Lower leg skin (tissue), 4 donors: ENCODE data around the gene S100A2. TPM values are rescaled to one million over a fixed set of nuclear protein-coding genes. Genes with fewer than 3 reads are reported as not detected.

Experiments
- DNase-seq, 2 donors: peaks; one replicate each; pipeline ENCODE4 v3.0.0-alpha.2; 2019; ENCODE audit warnings: low spot score in 2 of 2
- H3K4me3 ChIP-seq: fragments of 200-600 bp; sonication (generic); 2 replicates; pipeline ENCODE4 v1.5.1; 2017; ENCODE audit warnings: mild to moderate bottlenecking, low read depth; ENCODE audit not compliant: poor library complexity, severe bottlenecking
- POLR2A ChIP-seq, 2 donors: fragments of 450-650 bp; IDR thresholded peaks; one replicate each; pipeline ENCODE4 v1.6.1; 2016 to 2017; ENCODE audit warnings: antibody characterized with exemption in 2 of 2, mild to moderate bottlenecking in 1 of 2, moderate library complexity in 1 of 2
- WGBS, 2 donors: methylation state at CpG; one replicate each; pipeline ENCODE4 v1.1.5; 2018; 5-methylcytosine and 5-hydroxymethylcytosine counted together
- intact Hi-C: fragments of 100-400 bp; cut with DNase I; formaldehyde crosslinking; loops from one replicate; pipeline ENCODE4 v1.15.0; 2023; ENCODE audit warnings: low total_unique reads
- total RNA-seq, 4 donors: library from RNA; depleted of rRNA; stranded (reverse); fragments of >200 nt; gene quantifications; one replicate each; pipeline ENCODE4 v1.1.0, GENCODE V29; 2016
- TF ChIP-seq, protein P1 (sequence below), 3 donors: fragments of 450-650 bp; IDR thresholded peaks; one replicate each; pipeline ENCODE4 v1.5.1; 2016; ENCODE audit warnings: antibody characterized with exemption in 3 of 3, mild to moderate bottlenecking in 3 of 3, moderate library complexity in 2 of 3

Gene S100A2
- total RNA-seq, 4 donors from 2014 or later, result 71.5 to 143 (median 96.4) TPM

DNA sequence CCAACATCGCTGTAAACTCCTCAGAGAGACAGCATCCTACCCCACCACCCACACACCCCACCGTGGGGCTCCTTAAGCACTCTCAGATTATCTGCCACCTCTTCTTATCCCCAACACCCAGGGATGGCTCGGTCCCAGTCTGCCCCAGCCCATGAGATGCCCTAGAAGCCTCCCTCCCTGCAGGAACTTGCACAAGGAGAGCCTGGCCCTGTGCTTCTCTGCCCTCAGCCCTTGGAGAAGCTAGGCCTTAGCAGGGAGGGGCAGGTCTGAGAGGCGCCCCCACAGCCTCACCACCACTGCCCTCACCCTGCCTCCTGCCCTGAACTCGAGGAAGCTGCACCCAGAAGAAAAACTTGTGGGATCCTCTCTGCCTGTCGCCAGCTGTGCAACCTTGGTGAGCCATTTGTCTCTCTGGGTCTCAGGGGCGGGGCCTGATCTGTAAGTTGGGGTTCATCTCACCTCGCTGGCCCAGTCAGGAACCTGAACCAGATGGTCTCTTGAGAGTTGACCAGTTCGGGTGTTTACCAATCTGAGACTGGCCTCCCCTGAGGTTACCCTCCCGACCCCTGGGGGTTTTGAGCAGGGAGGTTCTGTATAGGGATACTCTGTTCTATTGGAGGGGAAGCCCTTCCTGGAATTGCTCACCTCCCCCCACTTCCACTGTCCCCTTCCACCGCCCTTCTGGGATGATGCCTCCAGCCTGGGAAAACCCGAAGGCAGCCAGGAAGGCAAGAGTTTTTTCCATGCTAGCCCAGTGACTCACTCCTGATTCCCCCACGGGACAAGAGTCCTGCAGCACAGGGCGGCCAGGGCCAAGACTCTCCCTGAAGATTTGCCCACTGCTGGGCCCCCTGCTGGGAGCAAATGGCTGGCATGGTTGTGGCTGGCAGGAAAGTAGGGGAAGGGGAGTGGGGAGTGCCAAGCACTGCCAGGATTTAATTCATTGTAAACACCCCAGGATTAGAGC lies 16.6 kb downstream of the S100A2 start, which contains the start of gene S100A3:
TSS of gene S100A3 (minus strand) at position 537 of the 967 bp plus-strand sequence. CDS start 773 bp downstream, outside the sequence.
- 28 to 39% methylated on average over 14 of the region's 14 CpGs for WGBS, 2 donors
- DNase-seq, result peak; percentile 78 to 95
- TF ChIP-seq, protein P1, sequence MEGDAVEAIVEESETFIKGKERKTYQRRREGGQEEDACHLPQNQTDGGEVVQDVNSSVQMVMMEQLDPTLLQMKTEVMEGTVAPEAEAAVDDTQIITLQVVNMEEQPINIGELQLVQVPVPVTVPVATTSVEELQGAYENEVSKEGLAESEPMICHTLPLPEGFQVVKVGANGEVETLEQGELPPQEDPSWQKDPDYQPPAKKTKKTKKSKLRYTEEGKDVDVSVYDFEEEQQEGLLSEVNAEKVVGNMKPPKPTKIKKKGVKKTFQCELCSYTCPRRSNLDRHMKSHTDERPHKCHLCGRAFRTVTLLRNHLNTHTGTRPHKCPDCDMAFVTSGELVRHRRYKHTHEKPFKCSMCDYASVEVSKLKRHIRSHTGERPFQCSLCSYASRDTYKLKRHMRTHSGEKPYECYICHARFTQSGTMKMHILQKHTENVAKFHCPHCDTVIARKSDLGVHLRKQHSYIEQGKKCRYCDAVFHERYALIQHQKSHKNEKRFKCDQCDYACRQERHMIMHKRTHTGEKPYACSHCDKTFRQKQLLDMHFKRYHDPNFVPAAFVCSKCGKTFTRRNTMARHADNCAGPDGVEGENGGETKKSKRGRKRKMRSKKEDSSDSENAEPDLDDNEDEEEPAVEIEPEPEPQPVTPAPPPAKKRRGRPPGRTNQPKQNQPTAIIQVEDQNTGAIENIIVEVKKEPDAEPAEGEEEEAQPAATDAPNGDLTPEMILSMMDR (IDR thresholded peaks at IDR 0.05), result no peak
- TF ChIP-seq POLR2A (IDR thresholded peaks at IDR 0.05), result no peak
- intact Hi-C loops, result no loop called here
- no peak within 1 kb of the TSS for H3K4me3 ChIP-seq

DNA sequence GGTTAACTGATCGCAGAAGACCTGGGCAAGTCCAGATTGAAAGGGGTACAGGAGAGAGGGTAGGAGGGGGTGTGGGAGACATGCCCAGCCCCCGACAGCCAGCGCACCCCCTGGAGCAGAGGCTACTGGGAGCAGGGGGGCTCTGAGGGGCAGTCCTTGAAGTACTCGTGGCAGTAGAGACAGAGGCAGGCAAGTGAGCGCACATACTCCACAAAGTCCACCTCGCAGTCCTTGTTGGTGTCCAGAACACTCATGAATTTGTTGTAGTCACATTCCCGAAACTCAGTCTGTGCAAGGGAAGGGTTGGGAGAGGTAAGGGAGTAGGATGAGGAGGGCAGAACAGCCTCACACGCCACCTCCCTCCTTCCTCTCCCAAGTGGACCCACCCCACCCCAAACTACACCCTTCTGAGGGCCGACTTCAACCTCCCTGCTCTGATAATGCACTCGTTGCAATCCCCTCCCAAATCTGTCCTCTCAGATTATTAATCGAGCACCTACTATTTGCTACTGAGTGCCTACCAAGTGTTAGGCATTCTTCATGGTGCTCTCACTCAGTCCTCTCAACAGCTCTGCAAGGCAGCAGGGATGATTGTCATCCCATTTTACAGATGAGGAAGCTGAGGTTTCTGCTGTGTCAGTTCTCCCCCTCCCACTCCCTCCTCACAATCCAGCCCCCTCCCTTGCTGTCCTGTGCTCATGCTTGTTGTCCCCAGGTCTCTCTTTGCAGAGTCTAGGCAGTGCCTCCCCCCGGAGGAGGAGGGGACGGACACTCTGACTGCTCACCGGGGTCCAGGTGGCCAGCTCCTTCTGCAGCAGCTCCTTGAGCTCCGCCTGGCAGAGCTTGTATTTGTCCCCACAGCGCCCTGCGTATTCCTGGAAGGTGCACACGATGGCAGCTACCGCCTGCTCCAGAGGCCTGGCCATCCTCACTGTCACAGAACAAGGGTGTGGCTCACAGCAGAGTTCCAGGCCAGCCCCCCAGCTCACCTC lies 17.8 kb downstream of the S100A2 start:
- 55 to 66% methylated on average over 19 of the region's 19 CpGs for WGBS, 2 donors
- no peak for TF ChIP-seq POLR2A (IDR thresholded peaks at IDR 0.05)
- TF ChIP-seq, protein P1 (IDR thresholded peaks at IDR 0.05), result no peak
- peak in 1 of 2 donors; percentile 82 for DNase-seq
- no peak overlapping the region for H3K4me3 ChIP-seq
- intact Hi-C loops, result no loop called here

DNA sequence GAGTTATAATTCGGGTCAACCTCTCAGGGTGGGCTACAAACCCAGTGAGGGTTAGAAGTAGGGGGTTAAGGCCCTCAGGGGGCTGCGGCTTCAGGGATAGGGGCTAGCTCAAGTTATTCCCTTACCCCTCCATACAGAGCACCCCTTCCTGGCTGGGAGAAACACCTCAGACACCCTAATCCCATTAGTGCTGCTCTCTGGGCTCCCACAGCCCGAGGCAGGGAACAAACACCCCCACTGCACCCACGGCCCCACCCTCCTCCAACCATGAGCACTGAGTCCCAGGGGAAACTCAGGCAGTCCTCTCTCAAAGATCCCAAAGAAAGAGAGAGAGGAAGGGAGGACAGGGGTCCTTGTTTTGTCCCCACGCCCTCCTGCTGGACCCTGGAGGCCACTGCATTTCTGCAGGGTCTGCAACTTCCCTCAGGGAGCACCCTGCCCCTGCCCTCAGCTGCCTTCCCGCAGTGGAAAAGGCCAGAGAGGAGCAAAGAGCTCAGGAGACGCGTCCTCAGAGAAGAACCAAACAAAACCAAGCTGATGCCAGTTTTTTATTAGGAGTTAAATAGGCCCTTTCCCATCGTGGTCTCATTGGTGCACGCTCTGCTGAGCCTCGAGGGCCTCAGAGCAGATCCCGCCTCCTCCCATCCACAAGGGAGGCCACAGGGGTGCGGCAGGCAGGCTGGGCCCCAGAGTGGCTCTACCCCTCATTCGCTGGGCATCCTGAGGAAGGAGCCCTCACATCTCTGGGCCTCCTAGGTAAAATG lies 18.7 kb downstream of the S100A2 start:
- DNase-seq, result peak in 1 of 2 donors; percentile 84
- TF ChIP-seq, protein P1 (IDR thresholded peaks at IDR 0.05), result no peak
- no peak for TF ChIP-seq POLR2A (IDR thresholded peaks at IDR 0.05)
- intact Hi-C loops, result no loop called here
- H3K4me3 ChIP-seq, result no peak overlapping the region
- 31 to 33% methylated on average over 14 of the region's 14 CpGs for WGBS, 2 donors

DNA sequence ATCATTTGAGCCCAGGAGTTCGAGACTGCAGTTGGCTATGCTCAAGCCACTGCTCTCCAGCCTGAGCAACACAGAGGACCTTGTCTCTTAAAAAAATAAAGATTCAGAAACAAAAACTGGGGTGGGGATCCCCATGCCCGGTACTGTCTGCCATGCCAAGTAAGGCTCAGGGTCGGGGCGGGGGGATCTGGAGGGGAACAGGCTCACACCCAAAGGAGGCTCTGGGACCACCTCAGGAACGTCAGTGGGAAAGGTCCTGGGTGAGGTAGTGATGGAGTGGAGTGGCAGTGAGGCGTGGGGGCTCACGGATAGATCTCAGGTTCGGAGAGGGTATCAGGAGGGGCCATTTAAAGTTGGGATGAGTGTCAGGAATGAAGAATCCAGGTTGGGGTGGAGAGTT lies 19.3 kb downstream of the S100A2 start:
- peak in 1 of 2 donors; percentile 83 for DNase-seq
- H3K4me3 ChIP-seq, result no peak overlapping the region
- 48 to 56% methylated on average over 8 of the region's 8 CpGs for WGBS, 2 donors
- intact Hi-C loops, result no loop called here
- TF ChIP-seq, protein P1 (IDR thresholded peaks at IDR 0.05), result no peak
- TF ChIP-seq POLR2A (IDR thresholded peaks at IDR 0.05), result no peak
